GM23338 (cell line): ENCODE measurements around the gene PCDHA12.

ENCODE experiments used
- CREB1 ChIP-seq: fragments of 250-450 bp; sonication (Bioruptor Pico); IDR thresholded peaks from 2 replicates; pipeline ENCODE4 v1.5.0; 2020; ENCODE audit warnings: low read depth, mild to moderate bottlenecking, moderate library complexity
- CTCF ChIP-seq, 2 experiments: fragments of 200-600 bp in 1 of 2; sonication (generic) in 1 of 2; conservative IDR thresholded peaks; 2 replicates each; pipeline versions ENCODE4 v1.5.1 to v1.6.1; 2016 to 2017; ENCODE audit warnings: antibody characterized with exemption in 2 of 2, low read depth in 2 of 2, mild to moderate bottlenecking in 2 of 2, moderate library complexity in 1 of 2
- EZH2 ChIP-seq: fragments of 200-600 bp; sonication (generic); IDR thresholded peaks from one replicate; pipeline ENCODE4 v1.8.0; 2017; ENCODE audit warnings: antibody characterized with exemption, mild to moderate bottlenecking, low read depth; ENCODE audit not compliant: unreplicated experiment
- EZH2phosphoT487 ChIP-seq: fragments of 200-600 bp; sonication (generic); IDR thresholded peaks from one replicate; pipeline ENCODE4 v1.8.1; 2018; ENCODE audit warnings: antibody characterized with exemption; ENCODE audit not compliant: unreplicated experiment
- JUNB ChIP-seq: IDR thresholded peaks from one replicate; pipeline ENCODE4 v1.6.1; 2016; ENCODE audit warnings: antibody characterized with exemption; ENCODE audit not compliant: unreplicated experiment
- POLR2AphosphoS5 ChIP-seq: IDR thresholded peaks from 2 replicates; pipeline ENCODE4 v1.6.1; 2016; ENCODE audit warnings: antibody characterized with exemption, low read depth

GRCh38 chr5:140857177-140857986, 17.7 kb upstream of the PCDHA12 start:
- no peak for TF ChIP-seq POLR2AphosphoS5
- no peak for TF ChIP-seq EZH2
- TF ChIP-seq CTCF (conservative IDR thresholded peaks at IDR 0.05; ENCODE audit: low read depth in 2 of 2): no peak
- TF ChIP-seq JUNB: no peak
- no peak for TF ChIP-seq EZH2phosphoT487
- no peak for TF ChIP-seq CREB1 (CRISPR knock-in tag)
